Hematopoietic multipotent progenitor cell treated with erythropoietin and hydrocortisone succinate and interleukin-3 and kit ligand, for 15 days (in vitro differentiated cells): ENCODE results near the gene PDIA6.
"Not testable (repeated sequence)": the region's sequence is repeated elsewhere in the genome, so short reads cannot be mapped to it uniquely, and the experiment has no call there.

ENCODE experiments used
- DNase-seq: peaks from one replicate; pipeline ENCODE4 v3.0.0-alpha.2; 2015; ENCODE audit warnings: low spot score

PDIA6 gene

DNA sequence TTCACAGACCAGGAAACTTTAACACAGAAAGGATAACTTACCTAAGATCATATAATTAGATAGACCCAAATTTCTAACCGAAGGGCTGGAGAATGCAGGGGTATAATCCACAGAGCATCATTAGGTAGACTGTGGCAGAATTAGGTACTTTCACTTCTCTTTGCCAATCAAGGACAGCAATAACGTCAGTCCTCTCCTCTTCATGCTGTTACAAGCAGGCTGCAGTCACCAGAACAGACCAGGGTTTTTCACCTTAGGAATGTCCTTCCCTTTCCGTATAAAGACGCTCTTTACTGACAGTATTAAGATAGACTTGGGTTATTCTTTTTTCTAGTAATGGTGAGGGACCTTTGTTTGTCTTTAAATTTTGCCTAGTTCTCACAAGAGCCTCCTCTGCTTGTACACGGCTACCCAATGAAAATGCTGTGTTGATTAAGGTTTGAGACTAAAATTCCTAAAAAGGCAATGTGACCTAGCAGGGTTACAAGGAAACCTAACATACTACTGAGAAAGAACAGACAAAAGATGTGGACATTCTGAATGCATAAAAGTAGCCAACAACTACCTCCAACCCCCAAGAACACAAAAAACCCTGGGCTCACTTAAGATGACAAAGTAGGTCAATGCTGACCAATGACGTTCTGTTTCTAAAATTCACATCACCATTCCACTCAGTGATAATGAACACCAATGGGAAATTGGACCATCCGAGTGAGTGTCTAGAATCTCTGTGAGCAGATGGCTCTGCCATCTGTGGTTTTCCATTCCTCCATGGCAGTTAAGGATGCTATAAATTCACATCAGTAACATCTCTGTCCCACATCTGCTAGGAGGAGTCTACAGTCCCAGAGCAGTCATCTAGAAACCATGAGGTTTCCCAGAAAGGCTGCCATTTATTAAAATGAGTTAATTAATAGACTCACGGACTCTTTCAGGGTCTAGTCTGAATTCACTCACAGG is 2.1 kb downstream of the PDIA6 start:
- no peak for DNase-seq

DNA sequence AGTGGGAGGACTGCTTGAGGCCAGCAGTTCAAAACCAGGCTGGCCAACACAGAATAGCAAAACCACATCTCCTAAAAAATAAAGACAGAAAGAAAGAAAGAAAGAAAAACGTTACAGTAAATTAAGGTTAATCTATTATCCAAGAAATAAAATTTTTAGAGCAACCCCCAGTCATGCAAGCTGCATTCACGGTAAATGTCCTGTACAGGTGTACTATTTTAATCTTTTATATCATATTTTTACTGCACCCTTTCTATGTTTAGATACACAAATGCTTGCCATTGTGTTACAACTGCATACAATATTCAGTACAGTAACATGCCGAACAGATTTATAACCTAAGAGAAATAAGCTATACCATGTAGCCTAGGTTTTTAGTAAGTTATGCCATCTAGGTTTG is 6.0 kb downstream of the PDIA6 start:
- DNase-seq, result no peak

DNA sequence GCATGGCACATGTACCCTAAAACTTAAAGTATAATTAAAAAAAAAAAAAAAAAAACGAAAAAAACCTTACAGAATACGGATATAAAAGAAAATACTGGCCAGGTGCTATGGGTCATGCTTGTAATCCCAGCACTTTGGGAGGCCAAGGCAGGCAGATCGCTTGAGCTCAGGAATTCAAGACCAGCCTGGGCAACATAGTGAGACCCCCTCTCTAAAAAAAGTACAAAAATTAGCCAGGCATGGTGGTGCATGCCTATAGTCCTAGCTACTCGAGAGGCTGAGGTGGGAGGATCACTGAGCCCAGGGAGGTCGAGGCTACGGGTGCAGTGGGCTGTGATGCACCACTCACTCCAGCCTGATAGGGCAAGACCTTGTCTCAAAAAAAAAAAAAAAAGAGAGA is 6.6 kb downstream of the PDIA6 start:
- DNase-seq, result not testable (repeated sequence)

- DNase-seq, result no peak
These were observed 9.9 kb downstream of the PDIA6 start for GRCh38 chr2:10802657-10803056.

GRCh38 chr2:10800163-10800562 is 12.4 kb downstream of the PDIA6 start:
- DNase-seq, result no peak

DNA sequence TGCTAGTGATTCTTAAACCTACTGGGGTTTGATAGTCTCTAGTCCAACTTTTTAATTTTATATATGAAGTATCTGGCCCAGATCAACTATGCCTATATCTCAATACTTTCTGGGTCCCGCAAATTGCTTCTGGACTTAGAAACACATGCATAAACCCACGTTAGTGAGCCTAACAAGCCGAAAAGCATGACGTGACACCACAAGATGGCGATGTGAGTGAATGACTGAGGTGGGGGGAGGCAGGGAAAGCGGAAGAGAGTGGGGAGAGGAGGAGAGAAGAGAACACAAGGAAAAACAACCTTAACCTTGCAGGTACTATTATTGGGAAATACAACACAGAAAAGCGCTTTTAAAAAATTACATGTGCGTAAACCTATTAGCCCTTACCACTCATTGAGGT is 13.8 kb downstream of the PDIA6 start:
- no peak for DNase-seq

- DNase-seq, result no peak
These were observed 15.9 kb downstream of the PDIA6 start for GRCh38 chr2:10796703-10797102.

GRCh38 chr2:10795508-10796046 is 17.0 kb downstream of the PDIA6 start:
- no peak for DNase-seq

GRCh38 chr2:10794876-10795275 is 17.7 kb downstream of the PDIA6 start:
- no peak for DNase-seq

GRCh38 chr2:10793816-10794215 is 18.8 kb downstream of the PDIA6 start:
- no peak for DNase-seq

GRCh38 chr2:10792660-10793400 is 19.8 kb downstream of the PDIA6 start:
- DNase-seq, result no peak

GRCh38 chr2:10792001-10792634 is 20.5 kb downstream of the PDIA6 start:
- DNase-seq, result no peak

DNA sequence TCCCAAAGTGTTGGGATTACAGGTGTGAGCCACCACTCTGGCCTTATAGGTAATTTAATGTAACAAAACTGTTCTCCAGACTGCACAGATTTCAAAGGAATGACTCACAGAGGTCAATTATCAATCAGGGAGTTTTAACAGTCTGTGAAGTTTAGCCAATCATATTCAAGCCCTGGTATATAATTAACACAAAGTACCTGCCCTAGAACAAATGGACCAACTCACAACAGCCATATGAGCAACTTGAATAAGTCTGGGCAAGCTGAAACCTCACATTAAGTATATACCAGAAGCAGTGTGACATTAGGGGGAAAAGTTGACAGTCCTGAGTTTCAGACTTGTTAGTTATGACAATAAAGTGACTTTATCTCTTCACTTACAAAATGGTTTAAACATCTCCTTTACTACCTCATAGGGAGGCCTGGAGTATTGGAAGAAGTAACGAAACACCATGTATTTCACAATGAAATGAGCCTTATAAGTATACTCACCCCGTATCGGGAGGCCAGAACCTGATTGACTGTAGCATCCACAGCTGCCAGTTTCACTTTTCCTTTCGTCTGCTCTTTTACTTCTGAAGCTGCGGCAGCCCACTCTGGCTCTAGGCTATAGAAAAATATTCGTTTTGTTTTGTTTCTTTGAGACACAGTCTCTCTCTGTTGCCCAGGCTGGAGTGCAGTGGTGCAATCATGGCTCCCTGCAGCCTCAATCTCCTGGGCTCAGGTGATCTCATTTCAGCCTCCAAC is 22.2 kb downstream of the PDIA6 start:
- DNase-seq, result no peak

DNA sequence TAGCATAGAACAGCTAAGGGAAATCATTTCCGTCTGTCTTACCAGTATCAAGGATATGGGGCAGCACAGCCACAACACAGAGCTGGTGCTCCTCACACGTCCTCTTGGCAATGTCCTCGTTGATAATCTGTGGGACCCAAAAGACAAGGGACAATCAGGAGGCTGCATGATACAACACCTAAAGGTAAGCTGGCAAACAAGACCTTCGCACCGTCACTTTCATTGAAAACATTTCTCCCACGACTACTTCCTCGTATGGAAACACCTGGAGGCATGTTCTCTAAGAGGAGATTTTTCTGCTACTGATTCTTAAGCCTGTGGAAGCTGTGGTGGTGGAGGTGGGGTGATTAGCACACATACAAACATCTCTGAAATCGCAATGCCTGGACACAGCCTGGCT is 23.7 kb downstream of the PDIA6 start:
- DNase-seq, result no peak

GRCh38 chr2:10787176-10787968 is 25.2 kb downstream of the PDIA6 start:
- DNase-seq, result peak; percentile 32

- DNase-seq, result no peak
These were observed 26.2 kb downstream of the PDIA6 start for GRCh38 chr2:10786240-10786982.

DNA sequence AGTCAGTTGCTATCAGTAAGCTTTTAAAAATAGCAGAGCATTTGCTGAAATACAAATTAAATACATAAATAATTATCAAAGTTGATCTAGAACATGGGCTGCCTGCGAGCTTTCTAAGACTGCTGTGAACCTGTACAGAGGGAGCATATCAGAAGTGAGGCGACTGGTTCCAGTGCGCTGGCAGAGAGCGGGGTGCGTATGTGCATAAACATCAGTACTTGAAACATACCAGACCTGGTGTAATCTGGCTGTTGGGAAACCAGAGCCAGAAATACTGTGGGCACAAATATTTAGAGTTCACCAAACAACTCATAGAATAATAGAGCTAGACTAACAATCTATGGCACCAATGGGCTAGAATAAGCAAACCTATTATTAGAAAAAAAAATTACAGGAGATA is 27.3 kb downstream of the PDIA6 start:
- no peak for DNase-seq

GRCh38 chr2:10784719-10785118 is 27.9 kb downstream of the PDIA6 start:
- no peak for DNase-seq

- DNase-seq, result no peak
These were observed 29.2 kb downstream of the PDIA6 start for GRCh38 chr2:10783421-10783820.

GRCh38 chr2:10781746-10782145 is 30.8 kb downstream of the PDIA6 start:
- no peak for DNase-seq
